Panc1 (cell line): ENCODE results near the gene ARHGAP6. TPM values are rescaled to one million over a fixed set of nuclear protein-coding genes. Genes with fewer than 3 reads are reported as not detected.

Experiments
- ATAC-seq: fragments of 200-7000 bp; cut with Tn5 transposase; 2 replicates; pipeline ENCODE4 v1.9.1; 2020; ENCODE audit warnings: mild to moderate bottlenecking, moderate library complexity
- BruUV-seq: library from RNA; stranded (reverse); fragments of 400-500 nt; replicated peaks from 2 replicates; lab custom pipeline; 2021; lab: Mats Ljungman, UMichigan
- CTCF ChIA-PET: fragments of 300-600 bp; sonication (Branson Sonifier 250); formaldehyde crosslinking; loops from one replicate; lab custom pipeline; 2022; ENCODE audit warnings: antibody characterized with exemption; lab: Charles Lee
- POLR2A ChIA-PET: fragments of 300-600 bp; sonication (Branson Sonifier 250); formaldehyde crosslinking; loops from one replicate; lab custom pipeline; 2022; ENCODE audit warnings: antibody characterized with exemption; lab: Charles Lee
- DNase-seq: peaks from one replicate; pipeline ENCODE4 v3.0.0-alpha.2; 2010; ENCODE audit warnings: low read depth, low spot score
- H3K27ac ChIP-seq: 2 replicates; pipeline ENCODE4 v1.5.1; 2011; ENCODE audit warnings: mild to moderate bottlenecking, low read length, inconsistent platforms
- H3K27me3 ChIP-seq: fragments of 200-500 bp; sonication (Bioruptor generic); 2 replicates; pipeline ENCODE4 v1.6.0; 2014; ENCODE audit warnings: low read length, inconsistent platforms; ENCODE audit not compliant: control insufficient read depth, insufficient read depth
- H3K36me3 ChIP-seq: fragments of 200-500 bp; sonication (Bioruptor generic); 2 replicates; pipeline ENCODE4 v1.5.1; 2014; ENCODE audit warnings: inconsistent platforms, mild to moderate bottlenecking, low read length, moderate library complexity; ENCODE audit not compliant: control insufficient read depth, insufficient read depth
- H3K4me1 ChIP-seq: 2 replicates; pipeline ENCODE4 v1.5.1; 2011; ENCODE audit warnings: inconsistent platforms, mild to moderate bottlenecking, low read length, moderate library complexity; ENCODE audit not compliant: control insufficient read depth, insufficient read depth
- H3K4me3 ChIP-seq, 2 experiments: 2 replicates each; pipeline ENCODE4 v1.5.1; 2011 to 2012; ENCODE audit warnings: low read depth in 2 of 2, low read length in 2 of 2, mild to moderate bottlenecking in 2 of 2, inconsistent platforms in 1 of 2, moderate library complexity in 1 of 2
- H3K9me3 ChIP-seq: fragments of 200-500 bp; sonication (Bioruptor generic); 2 replicates; pipeline ENCODE4 v1.5.1; 2014; ENCODE audit warnings: low read depth, mild to moderate bottlenecking, inconsistent platforms, low read length, moderate library complexity; ENCODE audit not compliant: control insufficient read depth, insufficient read depth
- CTCF ChIP-seq: fragments of 450-650 bp; IDR thresholded peaks from 2 replicates; pipeline ENCODE4 v1.5.1; 2017; ENCODE audit warnings: mild to moderate bottlenecking
- POLR2AphosphoS5 ChIP-seq: IDR thresholded peaks from 2 replicates; pipeline ENCODE4 v1.6.1; 2012; ENCODE audit warnings: mild to moderate bottlenecking, low read depth, low read length, moderate library complexity
- REST ChIP-seq, 2 experiments: IDR thresholded peaks; 2 replicates each; pipeline ENCODE4 v1.6.1; 2011 to 2012; ENCODE audit warnings: low read depth in 2 of 2, control low read depth in 1 of 2, low read length in 1 of 2, mild to moderate bottlenecking in 1 of 2, moderate library complexity in 1 of 2; ENCODE audit not compliant: insufficient read depth in 1 of 2
- SIN3A ChIP-seq: IDR thresholded peaks from 2 replicates; pipeline ENCODE4 v1.6.1; 2012; ENCODE audit warnings: low read depth, mild to moderate bottlenecking, low read length, moderate library complexity, borderline replicate concordance; ENCODE audit not compliant: insufficient read depth
- TCF7L2 ChIP-seq: IDR thresholded peaks from 2 replicates; pipeline ENCODE4 v1.6.1; 2011; ENCODE audit warnings: mild to moderate bottlenecking, low read depth, low read length, inconsistent platforms
- in situ Hi-C: cut with HindIII; loops from 2 replicates; pipeline ENCODE4 v1.10.0; 2016; ENCODE audit warnings: low sequenced_read_pairs, low pct_unique_long_range_greater_than_20kb
- intact Hi-C: fragments of 100-400 bp; cut with micrococcal nuclease; formaldehyde crosslinking; loops from one replicate; pipeline ENCODE4 v1.10.0; 2022; ENCODE audit not compliant: unreplicated experiment
- total RNA-seq: library from RNA; stranded (reverse); gene quantifications from one replicate; pipeline ENCODE4 v1.2.1, GENCODE V29; 2021; ENCODE audit not compliant: unreplicated experiment

Gene ARHGAP6
- total RNA-seq, 1 experiment from 2014 or later: 0.13 TPM

GRCh38 chrX:11371106-11371505 is 294.6 kb downstream of the ARHGAP6 start:
- Histone ChIP-seq H3K27ac (no peak overlapping the region), H3K9me3 (no peaks in the 10 kb centered on the region), H3K36me3 (no peaks in the 10 kb centered on the region), H3K4me1 (no peaks in the 10 kb centered on the region), H3K4me3 (no peak overlapping the region), H3K27me3 (no peaks in the 10 kb centered on the region)
- intact Hi-C loops: no loop called here
- in situ Hi-C loops: no loop called here
- no TSS peak for BruUV-seq
- POLR2A ChIA-PET: no interaction called here
- DNase-seq (no peak), ATAC-seq (no peak)
- CTCF ChIA-PET: no interaction called here
- TF ChIP-seq TCF7L2: no peak
- no peak for TF ChIP-seq SIN3A
- no peak for TF ChIP-seq CTCF
- TF ChIP-seq POLR2AphosphoS5: no peak
- TF ChIP-seq REST (IDR thresholded peaks at IDR 0.05; ENCODE audit: insufficient read depth in 1 of 2, low read depth in 2 of 2, low read length in 1 of 2): no peak

GRCh38 chrX:11367609-11368430 is 297.9 kb downstream of the ARHGAP6 start:
- DNase-seq (no peak), ATAC-seq (no peak)
- H3K27me3 ChIP-seq: no peaks in the 10 kb centered on the region
- intact Hi-C loops: no loop called here
- H3K4me3 ChIP-seq: no peak overlapping the region
- no peaks in the 10 kb centered on the region for H3K9me3 ChIP-seq
- no peak overlapping the region for H3K27ac ChIP-seq
- TF ChIP-seq CTCF (no peak), REST (IDR thresholded peaks at IDR 0.05; ENCODE audit: insufficient read depth in 1 of 2, low read depth in 2 of 2, low read length in 1 of 2) (no peak), SIN3A (no peak), POLR2AphosphoS5 (no peak), TCF7L2 (no peak)
- POLR2A ChIA-PET: no interaction called here
- in situ Hi-C loops: no loop called here
- CTCF ChIA-PET: no interaction called here
- no TSS peak for BruUV-seq
- H3K4me1 ChIP-seq: no peaks in the 10 kb centered on the region
- H3K36me3 ChIP-seq: no peaks in the 10 kb centered on the region
